HG02759 (cell line): ENCODE measurements around the gene GRAMD4.
"Not testable (repeated sequence)": the region's sequence is repeated elsewhere in the genome, so short reads cannot be mapped to it uniquely, and the experiment has no call there.

Experiments used
- ATAC-seq: cut with Tn5 transposase; IDR thresholded peaks from one replicate; pipeline ENCODE4 v1.9.1; 2021; ENCODE audit warnings: mild to moderate bottlenecking, moderate library complexity; ENCODE audit not compliant: unreplicated experiment

The GRAMD4 gene

DNA sequence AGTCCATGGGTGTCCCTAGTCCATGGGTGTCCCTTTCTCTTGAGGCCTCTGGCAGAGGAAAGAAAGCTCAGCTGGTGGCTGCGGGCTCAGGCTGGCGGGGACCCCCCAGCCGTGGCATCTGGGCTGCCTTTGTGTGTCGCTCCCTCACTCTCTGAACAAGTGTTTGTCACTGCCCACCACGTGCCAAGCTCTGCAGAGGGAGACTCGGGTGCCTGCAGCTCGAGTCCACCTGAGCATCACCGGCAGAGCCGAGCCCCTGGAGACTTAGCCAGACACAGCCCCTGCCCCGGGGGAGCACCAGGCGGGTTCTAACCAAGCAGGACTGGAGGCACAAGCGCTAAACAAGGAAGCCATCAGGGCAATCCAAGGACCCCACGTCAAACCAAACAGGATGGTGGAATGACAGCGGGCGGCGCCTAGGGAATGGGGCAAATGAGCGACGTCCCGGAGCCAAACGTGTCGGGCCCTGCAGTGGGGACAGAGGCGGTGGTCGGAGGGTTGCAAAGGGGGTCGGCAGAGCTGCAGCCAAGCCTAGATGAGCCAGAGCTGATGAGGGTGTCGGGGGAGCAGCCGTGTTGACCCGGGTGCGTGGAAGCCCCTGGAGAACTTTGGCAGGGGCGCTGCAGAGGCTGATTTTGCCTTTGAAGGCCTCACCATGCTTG lies 2.1 kb upstream of the GRAMD4 start:
- no peak for ATAC-seq

DNA sequence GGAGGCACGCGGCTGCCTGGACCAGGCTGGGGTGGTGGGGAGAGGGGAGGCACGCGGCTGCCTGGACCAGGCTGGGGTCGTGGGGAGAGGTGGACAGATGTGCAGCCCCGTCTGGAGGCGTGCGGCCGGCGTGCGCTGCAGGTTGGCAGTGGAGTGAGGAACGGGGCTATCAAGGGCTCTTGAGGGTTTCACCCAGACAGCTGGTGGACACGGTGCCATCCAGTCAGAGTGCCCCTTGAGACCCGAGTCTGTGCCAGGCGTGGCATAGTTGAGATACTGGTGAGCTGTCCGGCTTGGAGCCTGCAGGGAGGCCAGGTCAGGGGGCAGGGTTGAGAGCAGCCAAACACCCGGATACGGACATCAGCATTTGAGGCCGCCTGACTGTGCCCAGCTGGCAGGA lies 1.5 kb upstream of the GRAMD4 start:
- ATAC-seq = no peak

GRCh38 chr22:46619240-46619829 lies 851 bp upstream of the GRAMD4 start:
- ATAC-seq = no peak

DNA sequence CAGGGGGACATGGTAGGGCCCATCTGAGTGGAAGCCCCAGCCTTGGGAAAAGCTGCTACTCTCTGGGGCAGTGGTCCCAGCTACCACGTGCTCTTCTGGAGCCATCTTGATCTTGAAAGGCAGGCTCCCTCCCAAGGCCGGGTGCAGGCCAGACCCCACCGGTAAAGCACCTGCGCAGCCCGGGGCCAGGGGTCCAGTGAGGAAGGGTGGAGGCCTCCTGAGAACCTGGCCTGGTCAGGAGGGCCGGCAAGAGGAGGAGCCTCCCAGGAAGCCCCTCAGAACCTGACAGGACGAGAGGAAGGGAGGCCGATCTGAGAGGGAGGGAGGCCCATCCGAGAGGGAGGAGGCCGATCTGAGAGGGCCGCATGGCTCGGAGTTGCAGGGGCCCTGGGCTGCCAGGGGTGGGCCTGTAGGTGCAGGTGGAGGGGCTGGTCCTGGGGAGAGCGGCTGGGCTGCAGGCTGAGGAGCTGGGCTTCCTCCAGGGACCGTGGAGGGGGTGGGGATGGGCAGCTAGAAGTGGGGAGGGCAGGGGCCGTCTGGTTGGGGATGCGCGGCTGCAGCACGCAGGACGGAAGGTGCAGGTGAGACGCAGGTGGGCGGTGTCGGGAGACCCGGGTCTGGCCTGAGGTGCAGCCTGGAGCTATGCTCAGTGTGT lies 529 bp downstream of the GRAMD4 start:
- ATAC-seq = no peak

- ATAC-seq = not testable (repeated sequence)
These were observed 1.2 kb downstream of the GRAMD4 start for GRCh38 chr22:46621243-46621930.

DNA sequence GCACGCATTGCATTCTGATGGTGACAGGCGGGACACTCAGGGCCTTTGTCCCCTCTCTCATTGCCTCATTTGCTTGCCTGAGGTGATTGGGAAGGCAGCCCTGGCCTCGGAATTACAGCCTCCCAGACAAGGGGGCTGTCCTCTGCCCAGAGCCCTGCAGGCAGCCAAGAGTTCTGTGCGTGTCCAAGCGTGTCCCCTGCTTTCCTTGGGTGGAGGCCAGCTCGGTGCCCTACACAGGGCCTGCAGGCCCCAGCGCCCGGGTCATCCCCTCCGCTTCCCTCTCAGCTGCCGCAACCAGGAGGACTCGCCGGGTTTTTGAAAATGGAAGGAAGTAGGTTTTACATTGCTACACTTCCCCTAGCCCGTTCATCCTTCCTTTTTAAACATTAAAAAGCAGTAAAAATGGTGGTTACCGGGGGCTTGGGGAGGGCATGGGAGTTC lies 1.9 kb downstream of the GRAMD4 start:
- no peak for ATAC-seq

DNA sequence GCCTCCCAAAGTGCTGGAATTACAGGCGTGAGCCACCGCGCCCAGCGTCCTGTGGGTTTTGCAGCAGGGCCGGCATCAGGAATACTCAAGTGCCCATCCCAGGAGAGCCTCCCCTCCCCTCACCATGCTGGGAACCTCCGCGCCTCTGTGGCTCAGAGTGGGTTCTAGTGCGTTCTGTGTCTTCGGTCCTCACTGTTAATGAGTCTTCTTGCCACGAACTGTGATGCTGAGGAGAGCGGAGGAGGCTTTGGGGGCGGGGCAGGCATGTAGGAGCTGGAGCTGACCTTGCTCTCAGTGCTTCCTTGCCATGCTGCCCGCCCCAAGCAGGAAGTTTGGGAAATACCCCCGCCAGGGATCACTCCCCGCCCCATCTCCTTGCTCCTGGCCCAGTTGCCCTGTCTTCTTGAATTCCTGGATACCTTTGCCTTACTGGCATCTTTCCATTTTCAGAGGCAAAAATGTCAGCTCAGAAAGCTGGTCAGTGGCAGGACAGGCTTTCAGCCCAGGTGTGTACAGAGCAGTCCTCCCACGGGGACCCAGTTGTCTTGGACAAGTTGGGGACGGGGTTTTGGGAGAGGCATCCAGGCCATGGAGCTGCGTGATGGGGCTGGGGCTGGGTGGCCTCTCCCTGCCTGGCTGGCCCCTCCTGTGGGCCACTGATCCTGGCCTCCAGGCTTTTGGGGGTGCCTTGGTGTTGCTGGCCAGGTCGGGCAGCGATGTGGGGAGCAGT lies 5.1 kb downstream of the GRAMD4 start:
- ATAC-seq = no peak

GRCh38 chr22:46625843-46626349 lies 5.7 kb downstream of the GRAMD4 start:
- ATAC-seq = no peak

GRCh38 chr22:46626356-46626755 lies 6.2 kb downstream of the GRAMD4 start:
- no peak for ATAC-seq

DNA sequence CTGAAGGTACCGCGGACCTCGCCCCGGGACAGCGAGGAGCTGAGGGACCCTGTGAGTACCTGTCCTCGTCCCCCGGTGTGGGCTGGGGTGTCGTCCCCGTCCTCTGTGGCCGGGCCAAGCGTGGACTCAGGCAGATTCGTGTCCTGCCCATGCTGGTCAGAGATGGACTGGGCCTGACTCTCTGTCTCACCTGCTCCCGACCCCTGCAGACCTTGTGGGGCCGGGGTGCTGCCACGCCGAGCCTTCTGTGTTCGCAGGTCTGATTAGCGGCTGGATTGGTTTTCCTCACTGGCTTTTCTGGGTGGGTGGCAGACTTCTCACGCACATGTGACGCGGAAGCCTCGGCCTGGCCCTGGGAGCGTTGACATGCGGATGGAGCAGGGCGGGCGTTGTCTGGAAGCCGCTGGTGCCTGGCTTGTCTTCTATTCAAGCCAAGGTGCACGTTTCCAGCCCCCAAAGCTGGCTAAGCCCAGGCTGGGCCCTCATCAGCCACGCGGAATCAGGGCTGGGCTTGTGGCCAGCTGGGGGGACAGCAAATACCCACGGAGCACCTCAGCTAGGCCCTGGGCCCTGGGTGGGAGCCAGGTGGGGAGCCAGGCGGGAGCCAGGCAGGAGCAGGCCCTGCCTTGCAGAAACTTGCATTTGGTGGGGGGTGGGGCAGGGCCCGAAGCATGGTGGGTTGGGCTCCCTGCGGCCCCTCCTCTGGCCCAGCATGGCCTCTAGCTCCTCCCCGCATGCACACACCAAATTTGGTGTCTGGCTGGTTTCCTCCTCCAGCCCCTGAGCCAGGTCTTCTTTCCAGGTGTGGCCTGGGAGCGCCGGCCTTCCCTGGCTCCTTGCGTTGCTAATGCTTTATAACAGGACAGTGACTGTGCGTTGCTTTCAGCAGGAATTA lies 7.0 kb downstream of the GRAMD4 start:
- ATAC-seq = no peak

- ATAC-seq = no peak
These were observed 7.8 kb downstream of the GRAMD4 start for GRCh38 chr22:46627806-46628482.

DNA sequence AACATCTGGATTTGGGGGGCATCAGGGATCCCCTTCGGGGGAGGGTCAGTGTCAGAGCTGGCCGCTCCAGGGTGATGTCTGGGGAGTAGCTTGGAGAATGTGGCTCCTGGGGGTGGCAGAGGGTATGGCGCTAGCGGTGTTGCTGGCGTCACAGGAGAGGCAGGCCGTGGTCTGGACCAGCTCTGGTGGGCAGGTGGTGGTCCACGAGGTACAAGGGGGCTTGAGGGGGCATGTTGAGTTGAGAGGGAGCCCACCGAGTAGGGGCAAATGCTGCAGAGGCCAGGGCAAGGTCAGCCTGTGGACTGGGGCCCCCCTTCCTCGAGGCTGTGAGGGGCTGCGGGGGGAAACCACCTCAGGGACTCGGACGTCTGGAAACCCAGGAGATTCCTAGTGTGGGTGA lies 8.6 kb downstream of the GRAMD4 start:
- ATAC-seq = no peak

DNA sequence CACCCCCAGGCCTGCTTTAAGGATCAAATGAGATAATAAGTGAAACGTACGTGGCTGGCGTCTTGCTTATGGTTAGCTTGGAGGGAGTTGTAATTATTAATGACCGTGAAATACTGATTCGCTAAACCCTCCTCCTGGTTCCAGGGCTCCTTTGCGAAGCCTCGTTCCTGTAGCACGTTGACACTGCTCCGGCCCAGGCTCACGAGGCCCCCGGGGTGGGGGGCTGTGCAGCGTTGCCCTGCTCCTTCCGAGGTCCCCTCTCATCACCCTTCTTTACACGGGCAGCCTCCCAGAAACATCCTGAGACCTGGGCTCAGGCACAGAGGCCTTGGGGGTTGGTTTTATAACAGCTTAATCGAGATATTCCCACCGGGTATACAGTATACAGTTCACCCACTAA lies 9.1 kb downstream of the GRAMD4 start:
- ATAC-seq = no peak

DNA sequence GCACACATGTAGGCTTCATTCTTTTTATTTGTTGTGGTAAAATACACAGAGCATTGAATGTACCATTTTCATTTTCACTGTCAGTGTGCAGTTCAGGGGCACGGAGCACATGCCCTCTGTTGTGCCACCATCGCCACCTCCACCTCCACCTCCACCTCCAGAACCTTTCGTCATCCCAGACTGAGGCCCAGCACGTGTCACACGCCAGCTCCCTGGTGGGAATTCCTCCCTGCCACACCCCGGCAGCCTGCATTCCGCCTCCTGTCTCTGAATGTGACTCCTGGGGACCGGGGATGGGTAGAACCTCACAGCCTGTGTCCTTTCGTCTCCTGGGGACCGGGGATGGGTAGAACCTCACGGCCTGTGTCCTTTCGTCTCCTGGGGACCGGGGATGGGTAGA lies 10.9 kb downstream of the GRAMD4 start:
- no peak for ATAC-seq

GRCh38 chr22:46632646-46633249 lies 12.6 kb downstream of the GRAMD4 start:
- no peak for ATAC-seq

DNA sequence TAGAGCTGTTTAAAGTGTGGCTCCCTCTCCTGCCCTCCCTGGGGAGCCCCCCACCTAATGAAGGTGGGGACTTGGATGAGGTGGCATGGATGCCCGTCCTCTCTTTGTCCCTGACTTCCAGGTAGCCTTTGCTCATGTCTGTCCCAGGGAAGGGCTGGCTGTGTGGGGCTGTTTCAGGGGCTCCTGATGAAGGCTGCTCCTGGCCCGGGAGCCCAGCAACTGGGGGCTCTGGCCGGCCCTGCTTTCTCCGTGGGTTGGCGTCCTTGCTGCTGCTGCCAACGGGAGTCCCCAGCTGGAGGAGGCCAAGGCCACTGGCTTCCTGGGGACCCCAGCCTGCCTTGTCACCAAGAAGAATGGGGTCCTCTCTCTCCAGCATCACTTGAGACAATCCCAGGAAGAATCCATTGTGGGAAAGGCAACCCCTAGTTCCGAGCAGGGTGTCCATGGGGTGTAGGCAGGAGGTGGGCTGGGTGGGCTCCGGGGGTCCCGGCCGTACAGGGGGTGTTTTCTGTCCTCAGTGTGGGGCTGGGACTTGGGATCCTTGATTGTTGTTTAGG lies 13.2 kb downstream of the GRAMD4 start:
- ATAC-seq = no peak

- ATAC-seq = no peak
These were observed 14.0 kb downstream of the GRAMD4 start for GRCh38 chr22:46634011-46634699.
